Immature natural killer cell (primary cell): ENCODE results near the gene KRT7. TPM values are rescaled to one million over a fixed set of nuclear protein-coding genes. Genes with fewer than 3 reads are reported as not detected.
"Not testable (repeated sequence)": the region's sequence is repeated elsewhere in the genome, so short reads cannot be mapped to it uniquely, and the experiment has no call there.

Source experiments
- DNase-seq, 3 donors: peaks; one replicate each; pipeline ENCODE4 v3.0.0; 2022; ENCODE audit warnings: mixed read lengths in 1 of 3
- H3K27ac Mint-ChIP-seq, 6 donors: one replicate each; pipeline ENCODE4 v1.8.0; 2020; ENCODE audit warnings: mixed read lengths in 6 of 6, mild to moderate bottlenecking in 5 of 6, inconsistent platforms in 4 of 6, moderate library complexity in 3 of 6
- H3K27me3 Mint-ChIP-seq, 3 donors: one replicate each; pipeline ENCODE4 v1.8.0; 2020 to 2021; ENCODE audit warnings: low read depth in 3 of 3, mild to moderate bottlenecking in 3 of 3, mixed read lengths in 3 of 3, moderate library complexity in 3 of 3, inconsistent platforms in 1 of 3
- H3K36me3 Mint-ChIP-seq, 3 donors: one replicate each; pipeline ENCODE4 v1.8.0; 2020; ENCODE audit warnings: mixed read lengths in 3 of 3, inconsistent platforms in 2 of 3, mild to moderate bottlenecking in 2 of 3
- H3K4me1 Mint-ChIP-seq, 2 donors: one replicate each; pipeline ENCODE4 v1.8.0; 2020; ENCODE audit warnings: inconsistent platforms in 2 of 2, mild to moderate bottlenecking in 2 of 2, mixed read lengths in 2 of 2, moderate library complexity in 1 of 2
- H3K4me3 Mint-ChIP-seq, 5 donors: one replicate each; pipeline ENCODE4 v1.8.0; 2020; ENCODE audit warnings: mild to moderate bottlenecking in 5 of 5, mixed read lengths in 5 of 5, inconsistent platforms in 3 of 5, moderate library complexity in 3 of 5
- H3K9me3 Mint-ChIP-seq, 6 donors: one replicate each; pipeline ENCODE4 v1.8.0; 2020; ENCODE audit warnings: mild to moderate bottlenecking in 6 of 6, mixed read lengths in 6 of 6, inconsistent platforms in 4 of 6, moderate library complexity in 3 of 6
- polyA plus RNA-seq, 3 donors: library from polyadenylated mRNA; unstranded; fragments of 300-500 nt; fragmentation: Illumina TruSeq; gene quantifications; one replicate each; pipeline ENCODE4 v1.2.3, GENCODE V29; 2021

The KRT7 gene
- polyA plus RNA-seq, 3 donors from 2014 or later = not detected

- Mint-ChIP-seq H3K4me1 (no peaks in the 10 kb centered on the region), H3K27ac (no peak overlapping the region), H3K27me3 (peaks cover 3 to 19% (median 17%) of the 10 kb centered on the region in 3 donors), H3K4me3 (no peak overlapping the region), H3K9me3 (no peaks in the 10 kb centered on the region), H3K36me3 (no peaks in the 10 kb centered on the region)
- no peak for DNase-seq
Measured at GRCh38 chr12:52235001-52235764, 2.1 kb downstream of the KRT7 start.

DNA sequence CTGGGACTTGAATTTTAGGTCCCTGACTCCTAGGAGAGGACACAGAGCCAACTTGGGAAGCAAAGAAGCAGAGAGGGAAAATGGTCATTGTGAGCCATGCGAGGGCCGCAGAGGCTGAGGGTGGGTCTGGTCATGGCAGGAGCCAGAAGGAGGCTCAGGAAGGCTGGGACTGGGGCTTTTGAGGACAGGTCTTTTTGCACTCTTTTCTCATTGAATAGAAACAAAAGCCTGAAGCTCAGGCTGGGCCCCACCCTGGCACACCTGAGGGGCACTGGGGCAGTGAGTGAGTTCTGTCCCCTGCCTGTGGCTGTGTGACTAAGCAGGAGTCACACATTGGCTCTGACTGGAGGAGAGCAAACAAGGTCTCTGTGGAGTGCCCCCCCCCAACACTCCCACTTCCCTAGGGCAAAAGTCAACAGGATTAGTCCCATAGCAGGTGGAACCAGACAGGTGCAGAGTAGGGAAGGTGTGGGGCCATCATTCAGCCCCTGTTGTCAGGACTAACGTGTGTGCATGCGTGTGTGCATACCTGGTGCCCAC lies 2.8 kb downstream of the KRT7 start:
- H3K4me1 Mint-ChIP-seq = no peaks in the 10 kb centered on the region
- no peak for DNase-seq
- no peaks in the 10 kb centered on the region for H3K36me3 Mint-ChIP-seq
- H3K27me3 Mint-ChIP-seq = peaks cover 3 to 17% (median 16%) of the 10 kb centered on the region in 3 donors
- no peaks in the 10 kb centered on the region for H3K9me3 Mint-ChIP-seq
- H3K4me3 Mint-ChIP-seq = no peak overlapping the region
- H3K27ac Mint-ChIP-seq = no peak overlapping the region

DNA sequence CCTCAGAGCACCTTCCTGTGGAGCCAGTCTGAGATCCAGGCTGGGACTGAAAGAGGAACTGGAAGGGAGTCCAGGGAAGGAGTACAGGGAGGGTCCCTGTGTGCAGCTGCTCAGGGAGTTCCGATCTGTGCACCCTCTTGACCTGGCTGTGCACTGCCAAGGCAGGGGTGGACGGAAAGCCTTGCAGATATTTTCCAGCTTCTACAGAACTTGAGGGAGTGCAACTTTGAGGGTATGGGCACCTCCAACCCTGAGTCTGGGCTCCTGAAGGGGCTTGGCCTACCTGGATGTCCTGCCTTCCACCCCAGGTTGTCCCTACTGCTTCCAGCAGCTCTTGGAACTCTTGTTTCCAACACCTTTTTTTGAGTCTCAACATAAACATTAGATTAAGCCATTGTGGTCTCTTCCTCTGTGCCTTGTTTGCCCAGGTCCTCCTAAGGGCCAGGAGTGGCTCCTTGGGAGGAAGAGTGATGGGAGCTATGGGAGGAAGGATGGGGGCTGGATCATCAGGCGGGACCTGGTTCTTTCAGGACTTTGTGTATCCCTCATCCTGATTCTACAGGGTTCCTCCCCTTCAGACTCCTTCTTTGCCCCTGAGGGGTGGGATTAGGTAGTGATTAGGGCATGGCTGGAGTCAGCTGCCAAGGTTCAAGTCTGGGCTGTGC lies 3.5 kb downstream of the KRT7 start:
- Mint-ChIP-seq H3K27me3 (peaks cover 3 to 12% (median 11%) of the 10 kb centered on the region in 3 donors), H3K4me3 (no peak overlapping the region), H3K36me3 (no peaks in the 10 kb centered on the region), H3K27ac (no peak overlapping the region), H3K9me3 (no peaks in the 10 kb centered on the region), H3K4me1 (no peaks in the 10 kb centered on the region)
- no peak for DNase-seq

- Mint-ChIP-seq H3K27me3 (peaks cover 3 to 9% (median 4%) of the 10 kb centered on the region in 3 donors), H3K4me3 (no peak overlapping the region), H3K9me3 (no peaks in the 10 kb centered on the region), H3K27ac (no peak overlapping the region), H3K4me1 (no peaks in the 10 kb centered on the region), H3K36me3 (no peaks in the 10 kb centered on the region)
- no peak for DNase-seq
Measured at GRCh38 chr12:52238207-52238840, 5.3 kb downstream of the KRT7 start.

DNA sequence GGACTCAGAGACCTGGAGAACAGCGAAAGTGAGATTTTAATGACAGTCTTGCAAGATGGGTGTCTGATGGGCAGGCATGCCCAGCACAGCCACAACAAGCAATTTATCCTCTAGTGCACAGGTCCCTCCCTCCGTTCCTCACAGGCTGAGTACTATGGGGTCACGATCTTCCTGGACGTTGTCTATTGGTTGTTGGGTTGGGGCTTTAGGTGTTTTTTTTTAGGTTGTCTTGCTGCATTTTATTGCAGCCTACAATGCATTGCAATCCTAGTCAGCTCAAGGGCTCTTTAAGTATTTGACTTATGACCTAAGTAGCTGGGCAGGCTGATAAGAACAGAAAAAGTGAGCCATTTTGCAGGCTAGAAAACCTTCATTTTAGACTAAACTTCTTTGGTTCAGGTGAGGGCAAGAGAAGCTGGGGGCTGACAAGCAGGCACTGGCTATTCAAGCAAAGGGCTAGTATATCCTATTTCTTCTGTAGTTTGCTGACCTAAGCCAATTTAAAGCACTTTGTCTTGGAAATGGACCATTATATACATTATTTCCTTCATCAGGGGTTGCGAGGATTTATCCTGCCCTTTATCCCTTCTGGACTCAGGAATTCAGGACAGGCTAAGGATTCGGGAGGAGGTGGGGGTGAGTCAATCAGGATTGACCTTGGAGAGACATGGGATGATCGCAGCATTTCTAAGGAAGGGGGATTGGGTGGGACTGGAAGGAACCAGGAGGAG lies 6.0 kb downstream of the KRT7 start:
- peaks cover 3 to 12% (median 5%) of the 10 kb centered on the region in 3 donors for H3K27me3 Mint-ChIP-seq

GRCh38 chr12:52239767-52240166 lies 6.7 kb downstream of the KRT7 start:
- Mint-ChIP-seq H3K9me3 (no peaks in the 10 kb centered on the region), H3K27me3 (peaks cover 2 to 11% (median 3%) of the 10 kb centered on the region in 3 donors), H3K27ac (no peak overlapping the region), H3K4me3 (no peak overlapping the region), H3K4me1 (peaks cover 11 to 14% of the 10 kb centered on the region in 2 donors), H3K36me3 (no peaks in the 10 kb centered on the region)
- DNase-seq = no peak

More for the DNA sequence above, 6.0 kb downstream of the KRT7 start:
- Mint-ChIP-seq H3K4me1 (peaks cover 7% of the 10 kb centered on the region in 2 donors), H3K4me3 (no peak overlapping the region), H3K27ac (no peak overlapping the region), H3K9me3 (no peaks in the 10 kb centered on the region), H3K36me3 (no peaks in the 10 kb centered on the region)
- no peak for DNase-seq

DNA sequence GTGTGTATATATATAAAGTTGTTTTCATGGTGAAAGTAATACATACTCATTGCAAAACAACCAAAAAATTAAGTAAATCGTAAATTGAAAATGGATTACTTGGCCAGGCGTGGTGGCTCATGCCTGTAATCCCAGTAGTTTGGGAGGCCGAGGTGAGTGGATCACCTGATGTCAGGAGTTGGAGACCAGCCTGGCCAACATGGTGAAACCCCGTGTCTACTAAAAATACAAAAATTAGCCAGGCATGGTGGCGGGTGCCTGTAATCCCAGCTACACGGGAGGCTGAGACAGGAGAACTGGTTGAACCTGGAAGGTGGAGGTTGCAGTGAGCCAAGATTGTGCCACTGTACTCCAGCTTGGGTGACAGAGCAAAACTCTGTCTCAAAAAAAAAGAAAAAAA lies 7.2 kb downstream of the KRT7 start:
- not testable (repeated sequence) for H3K4me3 Mint-ChIP-seq, H3K9me3 Mint-ChIP-seq, DNase-seq, H3K36me3 Mint-ChIP-seq, H3K27ac Mint-ChIP-seq
- peaks cover 11 to 16% of the 10 kb centered on the region in 2 donors for H3K4me1 Mint-ChIP-seq
- H3K27me3 Mint-ChIP-seq = peaks cover 2 to 11% (median 3%) of the 10 kb centered on the region in 3 donors

GRCh38 chr12:52241205-52241842 lies 8.3 kb downstream of the KRT7 start:
- Mint-ChIP-seq H3K27ac (no peak overlapping the region), H3K4me3 (no peak overlapping the region), H3K36me3 (no peaks in the 10 kb centered on the region), H3K4me1 (peaks cover 11 to 16% of the 10 kb centered on the region in 2 donors), H3K9me3 (no peaks in the 10 kb centered on the region), H3K27me3 (peaks cover 2 to 7% (median 3%) of the 10 kb centered on the region in 3 donors)
- DNase-seq = no peak

GRCh38 chr12:52242442-52243258 lies 9.6 kb downstream of the KRT7 start:
- Mint-ChIP-seq H3K4me1 (peaks cover 11 to 16% of the 10 kb centered on the region in 2 donors), H3K4me3 (no peak overlapping the region), H3K36me3 (no peaks in the 10 kb centered on the region), H3K27ac (peak overlapping the region in 1 of 6 donors; percentile 47), H3K9me3 (no peaks in the 10 kb centered on the region), H3K27me3 (peaks cover 3 to 6% (median 5%) of the 10 kb centered on the region in 3 donors)
- DNase-seq = no peak

GRCh38 chr12:52243259-52243855 lies 10.3 kb downstream of the KRT7 start:
- Mint-ChIP-seq H3K4me1 (peaks cover 11 to 16% of the 10 kb centered on the region in 2 donors), H3K27me3 (peaks cover 3 to 6% (median 5%) of the 10 kb centered on the region in 3 donors), H3K27ac (peak overlapping the region in 3 of 6 donors; percentile 31 to 75 (median 71)), H3K9me3 (no peaks in the 10 kb centered on the region), H3K36me3 (no peaks in the 10 kb centered on the region), H3K4me3 (no peak overlapping the region)
- no peak for DNase-seq

DNA sequence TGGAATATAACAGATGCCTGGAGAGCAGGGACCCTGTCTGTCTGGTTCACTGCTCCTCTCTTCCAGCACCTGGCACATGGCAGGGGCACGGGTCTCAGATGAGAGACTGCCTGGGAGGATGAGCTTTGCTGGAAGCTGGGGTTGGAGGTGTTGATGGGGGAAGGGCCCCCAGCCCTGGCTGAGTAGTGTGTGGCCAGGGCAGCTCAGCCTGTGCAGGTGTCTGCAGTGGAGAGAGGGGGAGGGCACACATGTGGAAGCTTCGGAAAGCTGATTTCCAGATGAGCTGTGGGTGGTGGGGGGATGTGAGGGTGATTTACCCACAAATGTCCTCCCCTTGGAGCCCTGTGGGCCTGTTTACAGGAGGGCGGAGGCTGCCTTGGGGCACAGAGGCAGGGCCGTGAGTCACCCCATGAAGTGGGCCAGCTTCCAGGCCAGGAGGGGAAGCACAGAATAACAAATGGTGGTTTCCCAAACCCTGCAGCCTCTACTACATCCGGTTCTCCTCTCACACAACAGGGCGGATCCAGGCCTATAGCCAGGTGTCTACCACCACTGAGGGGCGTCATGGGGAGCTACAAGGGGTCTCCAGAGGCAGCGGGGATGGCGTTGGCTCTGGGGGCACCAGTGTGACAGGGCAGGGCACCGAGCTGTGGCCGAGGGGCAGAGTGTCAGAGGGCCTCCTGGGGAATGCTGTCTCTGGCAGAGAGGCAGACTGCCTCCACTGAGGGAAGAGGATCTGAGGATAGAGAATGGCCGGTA lies 11.0 kb downstream of the KRT7 start:
- H3K9me3 Mint-ChIP-seq = no peaks in the 10 kb centered on the region
- peaks cover 11 to 16% of the 10 kb centered on the region in 2 donors for H3K4me1 Mint-ChIP-seq
- DNase-seq = peak; percentile 12 to 32 (median 13)
- peak overlapping the region in 3 of 6 donors; percentile 57 to 75 (median 73) for H3K27ac Mint-ChIP-seq
- peaks cover 4 to 5% (median 4%) of the 10 kb centered on the region in 3 donors for H3K27me3 Mint-ChIP-seq
- no peaks in the 10 kb centered on the region for H3K36me3 Mint-ChIP-seq
- H3K4me3 Mint-ChIP-seq = peak overlapping the region in 1 of 5 donors; percentile 13
